Activated CD8-positive, alpha-beta T cell treated with anti-CD3 and anti-CD28 coated beads for 36 hours (primary cell): ENCODE data around the gene DNMT3A. TPM values are rescaled to one million over a fixed set of nuclear protein-coding genes. Genes with fewer than 3 reads are reported as not detected.
A peak's percentile ranks its signal among the peaks of the same experiment; 100 is the strongest.

Experiments
- ATAC-seq: fragments of 200-7000 bp; cut with Tn5 transposase; one replicate; pipeline ENCODE4 v1.10.0; 2021; ENCODE audit warnings: mild to moderate bottlenecking, moderate library complexity
- CTCF ChIA-PET: fragments of 350-600 bp; sonication (Branson Sonifier 250); formaldehyde crosslinking; loops from one replicate; lab custom pipeline; 2021; ENCODE audit warnings: antibody characterized with exemption; lab: Charles Lee
- POLR2A ChIA-PET: fragments of 350-600 bp; sonication (Branson Sonifier 250); formaldehyde crosslinking; loops from one replicate; lab custom pipeline; 2021; ENCODE audit warnings: antibody characterized with exemption; lab: Charles Lee
- DNase-seq: peaks from one replicate; pipeline ENCODE4 v3.0.0-alpha.2; 2020
- H3K27ac Mint-ChIP-seq: one replicate; pipeline ENCODE4 v1.8.0; 2021; ENCODE audit warnings: mild to moderate bottlenecking, mixed read lengths
- H3K27me3 Mint-ChIP-seq: one replicate; pipeline ENCODE4 v1.8.0; 2021; ENCODE audit warnings: mixed read lengths
- H3K36me3 Mint-ChIP-seq: one replicate; pipeline ENCODE4 v1.8.0; 2021; ENCODE audit warnings: low read depth, mixed read lengths
- H3K4me1 Mint-ChIP-seq: one replicate; pipeline ENCODE4 v1.8.0; 2021; ENCODE audit warnings: low read depth, mixed read lengths
- H3K4me3 Mint-ChIP-seq: one replicate; pipeline ENCODE4 v1.8.0; 2021; ENCODE audit warnings: mild to moderate bottlenecking, moderate library complexity, mixed read lengths
- H3K9me3 Mint-ChIP-seq: one replicate; pipeline ENCODE4 v1.8.0; 2021; ENCODE audit warnings: mixed read lengths
- CTCF ChIP-seq: fragments of 200-600 bp; IDR thresholded peaks from one replicate; pipeline ENCODE4 v1.8.0; 2022; ENCODE audit warnings: antibody characterized with exemption, mild to moderate bottlenecking
- intact Hi-C: fragments of 100-400 bp; cut with micrococcal nuclease; formaldehyde crosslinking; loops from one replicate; pipeline ENCODE4 v1.10.0; 2022
- total RNA-seq, 2 experiments: library from RNA; stranded (reverse); gene quantifications; one replicate each; pipeline ENCODE4 v1.2.3, GENCODE V29; 2021

Gene DNMT3A
- total RNA-seq, 2 experiments from 2014 or later: 84.8 to 97.8 TPM

- DNase-seq: peak; percentile 40
- intact Hi-C loops: loop anchor here (5.0 kb wide), 1 partner anchor 37 kb away; no protein-coding TSS in a partner anchor
- ATAC-seq: no peak
- no peaks in the 10 kb centered on the region for H3K9me3 Mint-ChIP-seq
- peak overlapping the region; percentile 75 for H3K27ac Mint-ChIP-seq
- peaks cover 63% of the 10 kb centered on the region for H3K4me1 Mint-ChIP-seq
- ChIA-PET CTCF (interaction anchor here (1.0 to 3.1 kb wide), 6 partner anchors 22 to 66 kb away, joined by 3 to 16 read pairs (median 5); no protein-coding TSS in a partner anchor), POLR2A (interaction anchor here (0.6 to 2.7 kb wide), 8 partner anchors 12 to 113 kb away, joined by 3 to 8 read pairs (median 4); no protein-coding TSS in a partner anchor)
- H3K4me3 Mint-ChIP-seq: peak overlapping the region; percentile 69
- TF ChIP-seq CTCF: no peak
- H3K36me3 Mint-ChIP-seq: peaks cover 13% of the 10 kb centered on the region
- no peaks in the 10 kb centered on the region for H3K27me3 Mint-ChIP-seq
Observed at GRCh38 chr2:25340181-25340921, 1.4 kb downstream of the DNMT3A start.

- Mint-ChIP-seq H3K9me3 (no peaks in the 10 kb centered on the region), H3K27ac (peak overlapping the region; percentile 76), H3K4me3 (peak overlapping the region; percentile 69), H3K4me1 (peaks cover 63% of the 10 kb centered on the region), H3K27me3 (no peaks in the 10 kb centered on the region), H3K36me3 (peaks cover 13% of the 10 kb centered on the region)
- POLR2A ChIA-PET: interaction anchor here (0.7 to 2.7 kb wide), 11 partner anchors 11 to 158 kb away, joined by 3 to 8 read pairs (median 3); no protein-coding TSS in a partner anchor
- ATAC-seq (no peak), DNase-seq (peak; percentile 32)
- CTCF ChIA-PET: interaction anchor here (1.0 to 3.1 kb wide), 6 partner anchors 23 to 66 kb away, joined by 3 to 16 read pairs (median 5); no protein-coding TSS in a partner anchor
- intact Hi-C loops: loop anchor here (5.0 kb wide), 1 partner anchor 38 kb away; no protein-coding TSS in a partner anchor
- no peak for TF ChIP-seq CTCF
Observed at GRCh38 chr2:25339791-25340180, 1.9 kb downstream of the DNMT3A start.

- H3K27ac Mint-ChIP-seq: peak overlapping the region; percentile 76
- no peaks in the 10 kb centered on the region for H3K27me3 Mint-ChIP-seq
- H3K4me1 Mint-ChIP-seq: peaks cover 66% of the 10 kb centered on the region
- peaks cover 13% of the 10 kb centered on the region for H3K36me3 Mint-ChIP-seq
- H3K9me3 Mint-ChIP-seq: no peaks in the 10 kb centered on the region
- no peak for TF ChIP-seq CTCF
- ATAC-seq: no peak
- peak overlapping the region; percentile 69 for H3K4me3 Mint-ChIP-seq
- intact Hi-C loops: no loop called here
- ChIA-PET POLR2A (interaction anchor here (0.8 to 4.8 kb wide), 11 partner anchors 11 to 158 kb away, joined by 3 to 26 read pairs (median 5); no protein-coding TSS in a partner anchor), CTCF (interaction anchor here (1.0 to 3.2 kb wide), 6 partner anchors 23 to 65 kb away, joined by 3 to 19 read pairs (median 8); no protein-coding TSS in a partner anchor)
- no peak for DNase-seq
Observed at GRCh38 chr2:25339211-25339674, 2.5 kb downstream of the DNMT3A start.

GRCh38 chr2:25338401-25338800 is 3.3 kb downstream of the DNMT3A start:
- ATAC-seq (no peak), DNase-seq (no peak)
- peaks cover 13% of the 10 kb centered on the region for H3K36me3 Mint-ChIP-seq
- TF ChIP-seq CTCF: no peak
- H3K4me3 Mint-ChIP-seq: peak overlapping the region; percentile 69
- CTCF ChIA-PET: interaction anchor here (1.1 to 3.2 kb wide), 6 partner anchors 10 to 229 kb away, joined by 3 to 19 read pairs (median 8); no protein-coding TSS in a partner anchor
- intact Hi-C loops: no loop called here
- no peaks in the 10 kb centered on the region for H3K9me3 Mint-ChIP-seq
- peaks cover 71% of the 10 kb centered on the region for H3K4me1 Mint-ChIP-seq
- no peaks in the 10 kb centered on the region for H3K27me3 Mint-ChIP-seq
- POLR2A ChIA-PET: interaction anchor here (0.7 to 6.1 kb wide), 10 partner anchors 10 to 68 kb away, joined by 3 to 51 read pairs (median 4); no protein-coding TSS in a partner anchor
- peak overlapping the region; percentile 76 for H3K27ac Mint-ChIP-seq
